ENCODE results near the gene ANGPT4. TPM values are rescaled to one million over a fixed set of nuclear protein-coding genes. Genes with fewer than 3 reads are reported as not detected.

ANGPT4 gene
- total and polyA plus RNA-seq, 10 of the 15 experiments (the other 5 are each of a cell fraction or from before 2014, with no cell fraction given), result 0.01 to 0.16 TPM; not detected in 8

- H3K4me3 ChIP-seq, result no peak overlapping the region
- FAIRE-seq (no peak), DNase-seq (ENCODE audit: low read depth, low spot score) (no peak), ATAC-seq (no peak)
- H3K27ac ChIP-seq (ENCODE audit: control insufficient read depth, insufficient read depth), result no peak overlapping the region
- H3K4me2 ChIP-seq (ENCODE audit: control insufficient read depth, insufficient read depth), result no peak overlapping the region
- SMC1A ChIA-PET (ENCODE audit: uncharacterized antibody, unreplicated experiment), result no interaction called here
- POLR2A ChIA-PET, result no interaction called here
- H3K4me1 ChIP-seq (ENCODE audit: control insufficient read depth, insufficient read depth, low read length), result no peaks in the 10 kb centered on the region
- in situ Hi-C loops (cut with MboI), result no loop called here
- no peak overlapping the region for H3K9ac ChIP-seq (ENCODE audit: control insufficient read depth, insufficient read depth, low read length)
- TF ChIP-seq SIX5 (IDR thresholded peaks at IDR 0.05; ENCODE audit: low read depth, low read length, severe bottlenecking) (no peak), ZBTB11 (CRISPR knock-in tag; IDR thresholded peaks at IDR 0.05) (no peak), SMARCA5 (IDR thresholded peaks at IDR 0.05) (no peak), CBFB (IDR thresholded peaks at IDR 0.05; ENCODE audit: low read depth) (no peak), ATF7 (IDR thresholded peaks at IDR 0.05; ENCODE audit: low read depth) (no peak), ZBED1 (IDR thresholded peaks at IDR 0.05; ENCODE audit: borderline replicate concordance) (no peak), RBBP5 (conservative IDR thresholded peaks at IDR 0.05) (no peak), MTA2 (IDR thresholded peaks at IDR 0.05; ENCODE audit: low read depth) (no peak), SPI1 (IDR thresholded peaks at IDR 0.05; ENCODE audit: borderline replicate concordance, insufficient read depth, low read depth, low read length) (no peak), FOS (IDR thresholded peaks at IDR 0.05; ENCODE audit: borderline replicate concordance, extremely low read depth, insufficient read length) (no peak)
- TF ChIP-seq, protein P1, sequence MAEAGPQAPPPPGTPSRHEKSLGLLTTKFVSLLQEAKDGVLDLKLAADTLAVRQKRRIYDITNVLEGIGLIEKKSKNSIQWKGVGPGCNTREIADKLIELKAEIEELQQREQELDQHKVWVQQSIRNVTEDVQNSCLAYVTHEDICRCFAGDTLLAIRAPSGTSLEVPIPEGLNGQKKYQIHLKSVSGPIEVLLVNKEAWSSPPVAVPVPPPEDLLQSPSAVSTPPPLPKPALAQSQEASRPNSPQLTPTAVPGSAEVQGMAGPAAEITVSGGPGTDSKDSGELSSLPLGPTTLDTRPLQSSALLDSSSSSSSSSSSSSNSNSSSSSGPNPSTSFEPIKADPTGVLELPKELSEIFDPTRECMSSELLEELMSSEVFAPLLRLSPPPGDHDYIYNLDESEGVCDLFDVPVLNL (IDR thresholded peaks at IDR 0.05; ENCODE audit: low read depth, low read length), result no peak
- RAD21 ChIA-PET (ENCODE audit: unreplicated experiment), result no interaction called here
- CTCF ChIA-PET, result no interaction called here
- no TSS peak for BruUV-seq (replicated peaks)
- intact Hi-C loops (cut with micrococcal nuclease; ENCODE audit: unreplicated experiment), result no loop called here
- H3K27me3 ChIP-seq (replicated peaks in 1 of 2; ENCODE audit: control insufficient read depth in 2 of 2, insufficient read depth in 2 of 2, low read length in 1 of 2), result no peaks in the 10 kb centered on the region; a peak in 1 of 4 replicates
- H3K9me3 ChIP-seq (replicated peaks; ENCODE audit: control insufficient read depth, insufficient read depth, low read length), result no peaks in the 10 kb centered on the region
- no peaks in the 10 kb centered on the region for H4K20me1 ChIP-seq (ENCODE audit: control insufficient read depth, insufficient read depth)
- no peaks in the 10 kb centered on the region for H3K79me2 ChIP-seq (ENCODE audit: control insufficient read depth, insufficient read depth, low read length)
- 13% methylated on average over 7 of the region's 7 CpGs for WGBS (ENCODE audit: insufficient coverage, insufficient replicate concordance, low lambda C conversion rate, missing lambda C conversion rate)
- no peak overlapping the region for H2AFZ ChIP-seq (ENCODE audit: control insufficient read depth, low read depth, low read length)
- no peaks in the 10 kb centered on the region for H3K36me3 ChIP-seq (ENCODE audit: control insufficient read depth in 2 of 2, insufficient read depth in 2 of 2, low read length in 1 of 2)
These were observed 33.6 kb upstream of the ANGPT4 start for GRCh38 chr20:949717-950116.
